Left renal pelvis (tissue), 4 donors: ENCODE results near the gene ABCA6. TPM values are rescaled to one million over a fixed set of nuclear protein-coding genes. Genes with fewer than 3 reads are reported as not detected.

Experiments used
- DNase-seq, 4 donors: peaks; one replicate each; pipeline ENCODE4 v3.0.0-alpha.2; 2013; ENCODE audit warnings: low read depth in 4 of 4, low spot score in 3 of 4
- polyA plus RNA-seq, 4 donors: library from polyadenylated mRNA; unstranded; fragments of 120-200 nt; gene quantifications; one replicate each; pipeline ENCODE4 v1.2.1, GENCODE V29; 2013; ENCODE audit not compliant: insufficient read length in 4 of 4

Gene ABCA6
- polyA plus RNA-seq, 4 donors, result 2.7 to 4.9 (median 4.7) TPM

DNA sequence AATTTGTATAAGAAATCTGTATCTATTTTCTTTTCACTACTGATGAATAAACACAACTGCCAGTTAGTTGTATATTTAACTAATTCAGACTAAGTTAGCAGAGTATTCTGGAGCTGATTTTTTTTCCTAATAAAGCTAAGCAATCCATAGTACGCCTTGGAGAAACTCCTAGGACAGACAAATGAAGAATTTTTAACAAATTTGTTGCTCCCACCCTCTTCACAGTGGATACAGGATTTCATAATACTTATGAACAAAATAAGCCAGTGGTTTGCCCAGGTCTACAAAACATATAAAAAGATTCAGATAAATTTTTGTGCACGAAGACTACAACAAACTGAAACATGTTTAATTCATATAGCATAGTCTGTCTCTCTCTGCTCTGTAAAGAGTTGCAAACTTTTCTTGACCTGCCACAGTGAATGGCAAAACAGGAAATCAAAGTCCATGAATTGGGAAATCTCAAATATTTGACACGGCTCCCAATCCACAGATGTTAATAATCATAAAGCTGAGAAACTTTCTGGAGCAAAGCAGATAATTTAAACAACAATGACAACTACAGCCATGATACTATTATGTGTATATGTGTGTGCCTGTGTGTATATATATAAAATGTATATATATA lies 594 bp upstream of the ABCA6 start:
- DNase-seq, result no peak

DNA sequence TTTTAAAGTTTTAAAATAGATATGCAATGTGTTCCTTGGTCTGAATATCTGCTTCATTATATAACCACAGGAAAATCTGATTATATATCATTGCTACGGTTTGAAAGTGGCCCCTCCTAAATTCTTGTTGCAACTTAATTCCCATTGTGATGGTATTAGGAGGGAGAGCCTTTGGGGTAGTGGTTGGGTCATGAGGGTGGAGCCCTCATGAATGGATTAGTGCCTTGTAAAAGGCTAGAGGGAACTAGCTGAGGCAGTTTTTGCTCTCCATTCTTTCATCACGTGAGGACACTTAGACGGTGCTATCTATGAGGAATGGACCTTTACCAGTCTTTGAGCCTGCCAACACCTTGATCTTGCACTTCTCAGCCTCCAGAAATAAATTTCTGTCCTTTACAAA lies 7.6 kb downstream of the ABCA6 start:
- no peak for DNase-seq

GRCh38 chr17:69130627-69131296 lies 10.9 kb downstream of the ABCA6 start:
- DNase-seq, result no peak

DNA sequence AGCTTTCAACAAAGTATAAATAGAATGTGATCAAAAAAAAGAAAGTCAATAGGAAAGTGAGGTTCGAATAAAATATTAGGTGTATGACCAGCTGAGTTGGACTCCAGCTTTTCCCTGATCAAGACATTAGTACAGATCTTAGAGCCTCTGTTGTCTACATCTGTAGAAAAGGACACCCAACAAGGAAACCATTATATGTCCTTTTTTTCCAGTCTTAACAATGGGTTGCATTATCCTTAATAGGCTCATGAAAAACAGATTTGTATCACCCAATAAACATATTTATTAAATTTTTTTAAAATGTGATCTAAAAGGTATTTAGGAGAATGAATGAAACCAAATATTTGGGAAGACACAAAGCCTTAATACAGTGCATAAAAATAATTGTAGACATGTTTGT lies 18.1 kb downstream of the ABCA6 start:
- no peak for DNase-seq

DNA sequence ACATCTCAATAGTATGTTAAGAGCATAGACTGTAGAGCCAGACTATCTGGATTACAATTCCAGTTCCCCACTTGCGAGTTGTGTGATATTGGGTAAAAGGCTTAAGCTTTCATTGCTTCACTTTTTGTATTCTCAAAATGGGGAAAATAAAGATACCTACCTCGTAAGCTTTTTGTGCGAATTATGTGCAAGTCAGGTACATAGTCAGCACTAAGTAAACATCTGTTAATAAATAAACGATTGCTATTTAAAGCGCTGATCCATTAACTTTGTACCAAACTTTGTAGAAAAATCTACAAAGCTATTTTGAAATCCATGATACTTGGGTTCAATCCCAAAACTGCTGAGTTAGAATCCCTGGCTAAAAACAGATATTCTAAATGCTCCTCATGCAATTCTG lies 19.6 kb downstream of the ABCA6 start:
- no peak for DNase-seq

- DNase-seq, result no peak
These were observed 23.6 kb downstream of the ABCA6 start for GRCh38 chr17:69117855-69118784.

- no peak for DNase-seq
These were observed 29.9 kb downstream of the ABCA6 start for GRCh38 chr17:69111794-69112193.

GRCh38 chr17:69105907-69106730 lies 35.6 kb downstream of the ABCA6 start:
- no peak for DNase-seq

- DNase-seq, result no peak
These were observed 38.0 kb downstream of the ABCA6 start for GRCh38 chr17:69103557-69104233.

DNA sequence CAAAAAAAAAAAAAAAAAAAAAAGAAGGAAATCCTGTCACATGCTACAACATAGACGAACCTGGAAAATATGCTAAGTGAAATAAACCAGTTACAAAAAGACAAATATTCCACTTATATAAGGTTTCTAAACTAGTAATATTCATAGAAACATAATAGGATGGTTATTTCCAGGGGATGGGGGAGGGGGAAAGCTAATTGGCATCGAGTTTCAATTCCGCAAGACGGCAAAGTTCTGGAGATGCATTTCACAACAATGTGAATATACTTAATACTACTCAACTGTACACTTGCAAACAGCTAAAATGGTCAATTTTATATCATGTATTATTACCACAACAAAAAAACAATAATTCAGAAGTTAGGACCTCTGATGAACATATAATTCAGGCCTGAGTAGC lies 43.1 kb downstream of the ABCA6 start:
- DNase-seq, result no peak

GRCh38 chr17:69096541-69096940 lies 45.2 kb downstream of the ABCA6 start:
- DNase-seq, result no peak

GRCh38 chr17:69093995-69094394 lies 47.7 kb downstream of the ABCA6 start:
- no peak for DNase-seq

- DNase-seq, result no peak
These were observed 48.4 kb downstream of the ABCA6 start for GRCh38 chr17:69093279-69093789.

DNA sequence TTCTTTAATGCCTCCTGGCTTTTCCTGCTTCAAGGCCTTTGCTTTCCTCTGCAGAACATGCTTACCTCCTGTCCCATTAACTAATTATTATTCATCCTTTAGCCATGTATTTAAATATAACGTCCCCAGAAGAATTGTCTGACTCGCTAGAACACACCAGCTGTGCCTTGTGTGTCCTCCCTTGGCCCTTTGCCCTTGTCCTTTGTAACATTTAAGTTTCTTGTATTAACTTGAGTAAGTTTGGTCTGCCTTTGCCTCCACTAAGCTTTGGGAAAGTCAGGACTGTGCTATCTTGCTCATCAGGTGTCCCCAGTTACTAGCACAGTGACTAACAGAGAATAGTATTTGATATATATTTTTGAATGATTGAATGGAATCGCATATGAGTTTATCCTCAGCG lies 51.3 kb downstream of the ABCA6 start:
- DNase-seq, result no peak

- DNase-seq, result no peak
These were observed 53.0 kb downstream of the ABCA6 start for GRCh38 chr17:69088643-69089200.

- no peak for DNase-seq
These were observed 55.1 kb downstream of the ABCA6 start for GRCh38 chr17:69086641-69087040.

GRCh38 chr17:69084911-69085310 lies 56.8 kb downstream of the ABCA6 start:
- DNase-seq, result no peak

GRCh38 chr17:69082696-69083095 lies 59.0 kb downstream of the ABCA6 start:
- DNase-seq, result no peak

- no peak for DNase-seq
These were observed 62.8 kb downstream of the ABCA6 start for GRCh38 chr17:69078864-69079263.

DNA sequence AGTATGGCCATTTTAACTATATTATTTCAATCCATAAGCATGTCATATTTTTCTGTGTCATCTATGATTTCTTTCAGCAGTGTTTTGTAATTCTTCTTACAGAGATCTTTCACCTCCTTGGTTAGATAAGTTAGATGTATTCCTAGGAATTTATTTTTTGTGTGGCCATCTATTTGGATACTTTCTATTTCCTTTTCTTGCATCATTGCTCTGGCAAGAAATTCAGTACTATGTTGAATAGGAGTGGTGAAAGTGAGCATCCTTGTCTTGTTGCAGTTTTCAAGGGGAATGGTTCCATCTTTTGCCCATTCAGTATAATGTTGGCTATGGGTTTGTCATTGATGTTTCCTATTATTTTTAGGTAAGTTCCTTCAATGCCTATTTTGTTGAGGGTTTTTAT lies 65.9 kb downstream of the ABCA6 start:
- DNase-seq, result no peak
